Activated CD8-positive, alpha-beta memory T cell treated with anti-CD3 and anti-CD28 coated beads, Interleukin-2, amount 50 U/mL, for 4 hours (primary cell): Measurements from ENCODE around the gene RIC8A.
"Not testable (repeated sequence)": the region's sequence is repeated elsewhere in the genome, so short reads cannot be mapped to it uniquely, and the experiment has no call there.

Experiments
- DNase-seq: peaks from one replicate; pipeline ENCODE4 v3.0.0-alpha.2; 2020

Gene RIC8A

DNA sequence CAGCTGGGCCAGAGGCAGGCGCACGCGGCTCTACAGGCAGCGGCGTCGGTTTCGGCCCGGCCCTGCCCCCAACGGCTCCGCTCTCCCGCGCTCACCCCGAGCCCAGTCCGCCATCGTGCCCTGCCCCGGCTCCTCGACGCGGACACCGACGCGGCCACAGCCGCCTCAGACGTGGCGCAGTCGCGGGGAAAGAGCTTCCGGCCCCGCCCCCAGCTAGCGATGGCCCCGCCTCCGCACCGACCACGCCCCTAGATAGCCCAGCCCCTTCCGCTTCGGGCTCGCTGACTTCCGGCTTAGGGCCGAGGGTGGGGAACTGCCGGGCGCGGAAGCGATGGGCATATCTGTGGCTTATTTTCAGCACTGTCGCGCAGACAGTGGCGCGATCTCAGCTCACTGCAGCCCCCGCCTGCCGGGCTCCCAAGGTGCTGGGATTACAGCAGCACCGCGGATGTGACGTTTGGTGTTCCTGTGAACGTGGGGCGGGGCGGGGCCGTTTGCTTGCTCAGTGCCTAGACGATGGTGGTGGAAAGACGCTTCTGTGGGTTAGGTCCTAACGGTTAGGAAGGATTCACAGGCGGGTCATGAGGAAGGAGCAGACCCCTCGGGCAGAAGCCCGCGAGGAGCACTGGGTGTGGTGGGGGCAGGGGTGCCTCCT lies at the start of gene RIC8A, which contains the start of gene BET1L:
RIC8A (plus strand) TSS at position 501 of the 655 bp plus-strand sequence. CDS start 1,147 bp downstream, outside the sequence.
BET1L (minus strand) TSS at position 192 of the 655 bp plus-strand sequence; CDS start at position 114, 78 bp downstream.
- DNase-seq: peak; percentile 94

DNA sequence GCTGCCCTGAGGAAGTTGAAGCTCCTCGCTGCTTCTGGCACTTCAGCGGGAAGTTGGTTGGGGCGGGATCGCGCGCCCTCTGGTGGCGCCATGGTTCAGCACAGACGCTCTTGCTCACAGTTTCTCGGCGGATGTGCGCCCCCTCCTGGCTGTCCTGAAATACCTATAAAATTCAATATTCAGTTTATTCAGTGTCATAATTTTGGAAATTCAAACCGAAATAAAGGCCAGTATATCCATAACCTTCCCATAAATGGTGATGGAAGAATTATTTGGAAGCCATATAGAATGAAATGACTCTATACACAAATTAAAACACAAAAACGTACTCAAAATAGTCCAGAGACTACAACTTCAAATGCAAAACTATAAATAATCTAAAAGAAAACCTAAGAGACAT lies 27.3 kb upstream of the RIC8A start:
- not testable (repeated sequence) for DNase-seq

DNA sequence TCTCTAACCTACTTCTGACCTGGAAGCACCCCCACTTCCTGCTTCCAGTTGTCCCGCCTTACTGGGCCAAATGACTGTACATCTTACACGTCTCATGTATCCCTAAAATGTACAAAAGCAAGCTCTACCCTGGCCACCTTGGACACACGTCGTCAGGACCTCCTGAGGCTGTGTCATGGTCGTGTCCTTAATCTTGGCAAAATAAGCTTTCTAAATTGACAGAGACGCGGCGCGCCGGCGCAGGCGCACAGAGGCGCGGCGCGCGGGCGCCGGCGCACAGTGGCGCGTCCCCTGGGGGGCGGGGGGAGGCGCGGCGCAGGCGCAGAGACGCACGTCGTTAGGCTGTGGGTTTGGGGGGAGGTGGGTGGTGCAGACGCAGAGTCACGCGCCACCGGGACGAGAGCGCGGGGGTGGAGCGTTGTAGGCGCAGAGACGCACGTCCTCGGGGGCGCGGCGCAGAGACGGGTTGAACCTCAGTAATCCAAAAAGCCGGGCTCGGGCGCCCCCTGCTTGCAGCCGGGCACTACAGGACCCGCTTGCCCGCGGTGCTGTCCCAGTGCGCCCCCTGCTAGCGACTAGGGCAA lies 18.2 kb upstream of the RIC8A start:
- DNase-seq: peak; percentile 14

DNA sequence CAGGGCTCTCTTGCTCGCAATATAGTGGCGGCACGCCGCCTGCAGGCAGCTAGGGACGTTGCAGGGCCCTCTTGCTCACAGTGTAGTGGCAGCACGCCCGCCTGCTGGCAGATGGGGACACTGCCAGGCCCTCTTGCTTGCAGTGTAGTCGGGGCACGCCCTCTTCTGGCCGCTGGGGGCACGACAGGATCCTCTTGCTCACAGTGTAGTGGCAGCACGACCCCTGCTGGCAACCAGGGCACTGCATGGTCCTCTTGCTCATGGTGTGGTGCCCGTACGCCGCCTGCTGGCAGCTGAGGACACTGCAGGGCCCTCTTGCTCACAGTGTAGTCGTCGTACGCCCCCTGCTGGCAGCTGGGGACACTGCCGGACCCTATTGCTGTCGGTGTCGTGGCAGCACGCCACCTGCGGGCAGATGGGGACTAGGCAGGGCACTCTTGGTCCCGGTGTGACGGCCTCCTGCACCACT lies 17.6 kb upstream of the RIC8A start:
- peak; percentile 17 for DNase-seq

DNA sequence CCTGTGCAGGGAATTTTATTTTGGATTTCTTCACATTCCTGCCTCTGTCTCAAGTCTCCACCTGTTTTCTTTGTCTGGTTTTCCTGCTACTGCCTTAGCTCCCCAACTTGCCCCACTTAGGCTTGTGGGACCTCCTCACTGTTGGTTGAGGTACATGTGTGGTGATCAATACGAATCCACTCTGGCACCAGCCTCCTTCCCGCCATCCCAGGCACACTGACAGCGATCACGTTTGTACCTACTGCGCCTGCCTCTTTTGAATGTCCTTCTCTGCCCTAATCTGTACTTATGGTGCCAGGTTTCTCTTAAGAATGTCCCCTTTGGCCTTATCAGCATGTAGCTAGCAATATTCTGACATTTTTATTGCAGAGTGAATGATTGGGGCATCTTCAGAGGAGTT lies 17.0 kb upstream of the RIC8A start:
- not testable (repeated sequence) for DNase-seq

DNA sequence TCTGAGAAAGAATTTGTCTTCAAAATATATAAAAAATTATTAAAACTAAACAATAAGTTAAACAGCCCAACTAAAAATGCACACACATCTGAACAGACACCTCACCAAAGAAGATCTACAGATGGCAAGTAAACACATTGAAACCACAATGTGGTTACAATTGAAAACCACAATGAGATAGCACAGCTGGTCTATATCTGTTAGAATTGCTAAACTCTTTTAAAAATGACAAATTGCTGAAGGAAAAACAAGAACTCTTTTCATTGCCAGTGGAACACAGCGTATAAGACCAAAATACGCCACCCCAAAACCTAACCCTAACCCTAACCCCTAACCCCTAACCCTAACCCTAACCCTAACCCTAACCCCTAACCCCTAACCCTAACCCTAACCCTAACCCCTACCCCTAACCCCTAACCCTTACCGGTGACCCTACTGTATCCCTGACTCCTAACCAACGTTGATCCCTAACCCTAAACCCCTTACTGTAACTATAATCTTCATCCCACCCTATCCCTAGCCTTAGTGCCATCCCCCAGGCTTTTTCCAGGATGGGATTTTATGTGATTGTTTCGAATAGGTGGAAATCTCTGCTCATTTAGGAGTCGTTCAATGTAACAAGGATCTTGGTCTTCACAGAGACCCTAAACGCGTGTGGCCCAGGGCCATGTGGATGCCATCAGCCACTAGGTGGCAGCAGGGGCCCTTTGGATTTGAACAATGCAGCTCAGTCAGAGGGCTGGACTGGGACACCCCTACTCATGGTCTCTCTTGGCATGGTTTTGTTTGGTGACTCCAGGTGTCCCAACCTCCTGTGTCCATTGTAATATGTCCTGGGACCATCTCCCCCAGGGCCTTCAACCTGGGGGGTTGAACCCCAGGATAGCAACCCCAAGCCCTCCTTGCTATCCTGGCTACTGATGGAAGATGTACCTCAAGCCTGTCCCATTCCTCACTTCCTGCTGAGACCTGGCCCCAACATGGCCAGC lies 15.7 kb upstream of the RIC8A start:
- peak; percentile 70 for DNase-seq

DNA sequence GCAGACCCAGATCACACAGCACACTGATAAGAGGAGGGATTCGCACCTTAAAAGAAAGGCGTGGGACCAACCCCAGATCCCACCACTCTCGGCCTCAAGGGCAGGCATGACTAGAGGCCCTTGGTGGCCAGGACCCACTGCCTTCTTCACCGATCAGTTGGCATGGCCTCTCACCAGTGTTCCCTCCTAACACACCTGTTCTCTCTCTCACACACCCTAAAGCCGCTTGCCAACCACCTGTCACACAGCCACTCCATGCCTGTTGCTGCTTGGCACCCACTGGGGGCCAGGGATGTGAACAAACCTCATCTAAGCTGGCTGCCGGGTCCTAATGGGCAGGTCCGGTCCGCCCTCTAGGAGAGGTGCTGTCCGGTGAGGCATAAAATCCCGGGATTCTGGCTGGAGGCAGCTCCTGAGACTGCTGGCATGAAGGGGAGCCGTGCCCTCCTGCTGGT lies 14.8 kb upstream of the RIC8A start, which contains the start of gene SCGB1C1:
SCGB1C1 (plus strand) TSS at position 405 of the 455 bp plus-strand sequence; CDS start at position 427, 22 bp downstream.
- not testable (repeated sequence) for DNase-seq

DNA sequence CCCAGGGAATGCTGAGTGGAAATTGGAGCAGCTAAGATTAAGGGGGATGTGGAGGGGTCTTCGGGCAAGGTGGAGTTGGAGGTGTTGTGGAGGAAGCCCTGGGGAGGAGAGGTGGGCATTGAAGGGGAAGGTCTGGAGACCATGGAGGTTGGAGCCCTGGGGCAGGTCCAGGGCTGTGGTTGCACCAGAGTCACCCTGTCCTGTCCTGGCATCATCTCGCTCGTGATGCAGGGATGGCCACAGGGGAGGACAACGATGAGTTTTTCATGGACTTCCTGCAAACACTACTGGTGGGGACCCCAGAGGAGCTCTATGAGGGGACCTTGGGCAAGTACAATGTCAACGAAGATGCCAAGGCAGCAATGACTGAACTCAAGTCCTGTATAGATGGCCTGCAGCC lies 14.0 kb upstream of the RIC8A start:
- DNase-seq: not testable (repeated sequence)

DNA sequence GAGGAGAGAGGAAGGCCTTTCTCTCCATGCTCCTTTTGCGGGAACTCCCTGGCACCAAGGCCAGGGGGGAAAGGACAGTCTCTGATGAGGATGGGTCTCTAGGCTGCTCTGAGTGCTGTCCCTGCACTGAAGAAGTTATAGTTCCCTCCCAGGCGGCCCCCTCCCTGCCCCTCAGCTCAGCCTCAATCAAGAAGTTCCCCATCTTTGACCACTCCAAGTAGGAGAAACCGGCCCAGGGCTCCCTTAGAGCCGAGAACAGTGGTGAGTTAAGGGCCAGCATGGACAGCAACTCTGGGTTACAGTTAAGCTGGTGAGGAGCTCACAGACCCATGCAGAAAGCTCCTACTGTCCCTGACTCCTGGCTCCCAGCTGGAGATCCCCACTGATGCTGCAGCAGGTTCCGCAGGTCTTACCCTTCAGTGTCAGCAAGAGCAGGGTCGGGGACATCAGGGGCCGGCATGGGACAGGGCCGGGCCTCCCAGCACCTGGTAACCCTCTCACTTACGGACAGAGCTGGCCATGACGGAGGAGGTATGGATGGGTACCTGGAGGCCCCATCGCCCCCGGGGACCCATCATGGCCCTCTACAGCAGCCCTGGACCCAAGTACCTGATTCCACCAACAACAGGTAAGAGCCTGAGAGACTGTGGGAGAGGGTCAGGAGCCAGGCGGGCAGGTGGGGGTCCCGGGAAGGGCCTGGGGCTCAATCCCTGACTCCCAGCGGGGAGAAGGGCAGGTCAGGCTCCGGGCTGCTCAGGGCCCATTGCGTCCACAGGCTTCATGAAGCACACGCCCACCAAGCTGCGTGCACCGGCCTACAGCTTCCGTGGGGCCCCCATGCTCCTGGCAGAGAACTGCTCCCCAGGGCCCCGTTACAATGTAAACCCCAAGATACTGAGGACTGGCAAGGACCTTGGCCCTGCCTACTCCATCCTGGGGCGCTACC lies 10.4 kb upstream of the RIC8A start:
- DNase-seq: no peak

DNA sequence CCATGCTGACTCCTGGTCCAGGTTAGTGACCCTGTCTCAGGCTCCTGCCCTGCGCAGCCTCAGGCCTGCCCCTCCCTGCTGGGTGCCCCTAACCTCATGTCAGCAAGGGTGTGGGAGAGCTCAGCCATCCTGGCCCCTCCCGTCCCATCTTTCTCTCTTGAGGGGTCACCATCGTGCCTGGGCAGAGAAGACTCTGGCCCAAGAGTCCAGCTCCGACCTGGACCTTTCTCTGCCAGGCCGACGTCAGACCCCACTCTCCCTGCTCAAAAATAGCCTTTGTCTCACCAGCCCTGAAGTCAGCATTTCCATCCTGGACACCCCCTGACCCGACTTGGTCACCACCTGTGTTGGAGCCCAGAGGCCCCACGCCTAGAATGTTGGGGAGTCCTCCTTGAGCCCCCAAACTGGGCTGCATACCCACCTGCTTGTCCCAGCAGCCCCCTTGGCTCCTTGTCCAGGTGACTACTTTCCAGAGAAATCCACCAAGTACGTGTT lies 9.7 kb upstream of the RIC8A start:
- DNase-seq: peak; percentile 13

DNA sequence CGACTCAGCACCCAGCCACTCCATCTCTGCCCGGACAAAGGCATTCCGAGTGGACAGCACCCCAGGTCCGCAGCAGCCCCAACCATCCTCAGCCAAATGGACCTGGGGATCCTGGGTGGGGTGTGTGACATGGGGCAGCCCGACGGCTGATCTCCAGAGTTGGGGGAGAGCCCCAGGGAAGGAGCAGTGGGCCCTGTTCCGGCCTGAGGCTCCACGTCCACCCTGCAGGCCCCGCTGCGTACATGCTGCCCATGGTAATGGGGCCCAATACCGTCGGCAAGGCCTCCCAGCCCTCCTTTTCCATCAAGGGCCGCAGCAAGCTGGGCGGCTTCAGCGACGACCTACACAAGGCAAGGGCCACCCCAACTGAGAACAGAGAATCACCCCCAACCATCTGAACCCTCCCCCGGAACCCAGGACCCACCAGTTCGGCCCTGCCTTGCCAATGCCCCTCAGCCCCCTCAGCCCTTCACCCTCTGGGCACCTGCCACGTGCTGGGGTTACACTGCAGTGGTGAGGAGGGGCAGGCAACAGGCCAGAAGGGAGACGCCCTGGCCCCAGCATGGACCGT lies 9.2 kb upstream of the RIC8A start:
- no peak for DNase-seq

DNA sequence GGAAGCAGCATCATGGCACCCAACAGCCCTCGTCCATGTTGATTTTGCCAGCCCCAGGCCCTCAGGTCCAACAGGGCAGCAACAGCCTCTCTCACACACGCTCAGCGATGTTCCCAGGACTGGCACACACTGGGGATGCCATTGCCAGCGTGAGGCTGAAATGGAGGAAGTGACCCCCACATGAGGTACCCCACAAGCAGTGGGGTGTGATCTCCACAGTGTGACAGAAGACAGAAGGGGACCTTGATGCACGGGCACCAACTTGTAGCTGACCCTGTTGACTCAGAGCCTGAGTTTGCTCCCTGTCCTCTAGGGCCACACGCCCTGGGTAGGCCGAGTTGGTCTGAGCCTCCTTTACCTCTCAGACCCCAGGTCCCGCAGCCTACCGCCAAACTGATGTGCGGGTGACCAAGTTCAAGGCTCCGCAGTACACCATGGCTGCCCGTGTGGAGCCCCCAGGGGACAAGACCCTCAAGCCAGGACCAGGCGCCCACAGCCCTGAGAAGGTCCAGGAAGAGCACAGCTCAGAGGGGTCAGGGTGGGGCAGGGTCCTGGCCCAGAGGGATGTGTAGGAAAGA lies 8.4 kb upstream of the RIC8A start:
- peak; percentile 13 for DNase-seq

DNA sequence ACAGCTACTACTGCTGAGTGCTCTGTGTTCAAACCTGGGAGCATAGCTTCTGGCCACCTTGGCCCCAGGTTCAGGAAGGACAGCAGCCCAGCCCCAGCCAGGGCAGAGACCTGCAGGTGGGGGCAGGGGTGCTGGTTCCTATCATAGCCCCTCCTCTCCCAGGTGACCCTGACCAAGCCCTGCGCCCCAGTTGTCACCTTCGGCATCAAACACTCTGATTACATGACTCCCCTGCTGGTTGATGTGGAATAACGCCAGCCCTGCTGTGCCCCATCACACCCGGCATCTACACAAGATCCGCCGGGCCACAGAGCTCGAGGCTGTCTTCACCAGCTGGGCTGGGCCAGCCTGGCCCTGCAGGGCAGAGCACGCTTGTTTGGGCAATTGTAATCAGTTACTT lies 7.7 kb upstream of the RIC8A start:
- peak; percentile 14 for DNase-seq

DNA sequence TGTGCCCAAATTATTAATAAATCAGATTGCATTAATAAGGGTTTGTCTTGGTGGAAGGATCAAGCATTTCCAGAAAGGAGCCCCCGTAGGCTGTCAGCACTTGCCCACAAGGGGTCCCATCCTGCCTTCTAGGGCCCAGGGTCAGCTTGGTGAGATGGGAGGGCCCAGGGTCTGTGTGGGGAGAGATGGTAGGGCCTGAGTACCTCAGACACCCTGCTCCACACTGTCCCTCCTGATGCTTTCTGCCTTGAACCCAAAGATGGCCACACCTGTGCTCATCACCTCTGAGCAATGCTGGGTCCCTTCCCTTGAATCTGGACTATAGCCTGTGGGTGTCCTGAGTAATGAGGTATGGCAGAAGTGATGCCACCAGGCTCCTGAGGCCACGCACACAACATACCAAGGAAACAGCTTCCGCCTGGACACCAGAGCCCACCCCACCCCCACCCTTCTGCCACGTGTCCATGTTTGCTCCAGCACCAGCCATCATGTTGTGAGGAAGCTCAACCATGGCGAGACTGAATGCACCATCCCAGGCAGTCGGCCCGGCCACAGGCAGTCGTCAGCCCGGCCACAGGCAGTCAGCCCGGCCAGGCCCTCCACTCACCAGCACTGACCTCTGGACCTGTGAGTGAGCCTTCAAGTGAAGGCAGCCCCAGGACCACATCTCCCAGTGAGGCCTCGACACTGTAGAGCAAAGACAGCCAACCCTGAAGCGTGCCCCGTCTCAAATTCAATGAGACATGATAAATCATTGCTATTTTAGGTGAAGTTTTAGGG lies 7.1 kb upstream of the RIC8A start:
- peak; percentile 14 for DNase-seq

DNA sequence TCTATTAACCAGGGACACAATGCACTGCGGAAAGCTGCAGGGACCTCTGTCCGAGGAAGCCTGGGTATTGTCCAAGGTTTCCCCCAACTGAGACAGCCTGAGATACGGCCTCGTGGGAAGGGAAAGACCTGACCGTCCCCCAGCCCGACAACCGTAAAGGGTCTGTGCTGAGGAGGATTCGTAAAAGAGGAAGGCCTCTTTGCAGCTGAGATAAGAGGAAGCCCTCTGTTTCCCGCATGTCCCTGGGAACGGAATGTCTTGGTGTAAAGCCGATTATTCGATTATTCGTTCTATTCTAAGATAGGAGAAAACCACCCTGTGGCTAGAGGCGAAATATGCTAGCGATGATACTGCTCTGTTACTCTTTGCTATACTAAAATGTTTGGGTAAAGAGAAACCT lies 5.5 kb upstream of the RIC8A start:
- no peak for DNase-seq

DNA sequence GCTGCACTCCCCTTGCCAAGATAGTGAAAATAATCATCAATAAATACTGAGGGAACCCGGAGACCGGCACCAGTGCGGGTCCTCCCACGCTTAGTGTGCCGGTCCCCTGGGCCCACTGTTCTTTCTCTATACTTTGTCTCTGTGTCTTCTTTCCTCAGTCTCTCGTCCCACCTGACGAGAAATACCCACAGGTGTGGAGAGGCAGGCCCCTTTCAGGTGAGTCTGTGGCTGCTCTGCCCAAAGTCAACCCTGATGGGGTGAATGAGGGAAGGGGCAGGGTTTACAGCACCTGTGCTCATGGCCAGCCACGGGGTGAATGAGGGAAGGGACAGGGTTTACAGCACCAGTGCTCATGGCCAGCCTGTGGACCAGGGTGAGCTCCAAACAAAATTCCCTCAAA lies 5.0 kb upstream of the RIC8A start:
- DNase-seq: peak; percentile 13

DNA sequence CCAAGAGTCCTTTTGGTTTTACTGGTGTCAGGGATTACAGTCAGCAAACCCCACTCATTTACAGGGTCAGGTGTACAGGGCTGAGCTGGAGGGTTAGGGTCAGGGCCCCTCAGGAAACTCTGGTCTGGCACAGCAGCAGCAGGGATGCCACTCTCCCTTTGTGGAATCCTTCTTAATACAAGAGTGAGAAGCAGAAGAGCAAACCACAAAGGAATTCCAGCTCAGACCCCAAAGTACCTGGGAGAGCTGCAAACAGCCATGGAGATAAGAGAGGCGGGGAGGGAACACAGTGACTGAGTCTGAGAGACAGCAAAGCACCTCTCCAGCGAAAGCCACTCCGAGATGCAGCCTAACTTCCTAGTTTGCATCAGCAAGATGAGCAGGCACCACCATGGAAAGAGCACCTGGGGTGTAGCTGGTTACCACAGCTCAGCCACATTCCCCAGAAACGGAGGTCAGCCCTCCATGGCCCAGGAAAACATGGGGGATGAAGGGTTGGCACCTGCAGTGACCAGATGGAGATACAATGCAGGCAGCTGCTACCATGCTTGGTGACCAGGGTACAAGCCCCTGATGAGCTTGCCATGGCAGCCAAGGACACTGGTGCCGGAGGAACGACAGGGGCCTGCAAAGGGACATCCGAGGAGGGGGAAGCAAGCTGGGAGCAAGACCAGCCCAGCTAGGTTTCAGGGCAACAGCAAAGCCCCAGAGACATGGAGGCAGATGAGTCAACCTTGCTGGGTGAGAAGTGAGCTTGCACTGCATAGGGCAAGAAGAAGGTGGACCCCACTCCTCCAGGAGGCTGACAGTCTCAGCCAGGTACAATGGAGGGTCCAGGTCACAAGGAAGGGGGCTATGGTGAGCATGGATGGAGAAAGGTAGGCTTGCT lies 4.2 kb upstream of the RIC8A start:
- DNase-seq: peak; percentile 9

DNA sequence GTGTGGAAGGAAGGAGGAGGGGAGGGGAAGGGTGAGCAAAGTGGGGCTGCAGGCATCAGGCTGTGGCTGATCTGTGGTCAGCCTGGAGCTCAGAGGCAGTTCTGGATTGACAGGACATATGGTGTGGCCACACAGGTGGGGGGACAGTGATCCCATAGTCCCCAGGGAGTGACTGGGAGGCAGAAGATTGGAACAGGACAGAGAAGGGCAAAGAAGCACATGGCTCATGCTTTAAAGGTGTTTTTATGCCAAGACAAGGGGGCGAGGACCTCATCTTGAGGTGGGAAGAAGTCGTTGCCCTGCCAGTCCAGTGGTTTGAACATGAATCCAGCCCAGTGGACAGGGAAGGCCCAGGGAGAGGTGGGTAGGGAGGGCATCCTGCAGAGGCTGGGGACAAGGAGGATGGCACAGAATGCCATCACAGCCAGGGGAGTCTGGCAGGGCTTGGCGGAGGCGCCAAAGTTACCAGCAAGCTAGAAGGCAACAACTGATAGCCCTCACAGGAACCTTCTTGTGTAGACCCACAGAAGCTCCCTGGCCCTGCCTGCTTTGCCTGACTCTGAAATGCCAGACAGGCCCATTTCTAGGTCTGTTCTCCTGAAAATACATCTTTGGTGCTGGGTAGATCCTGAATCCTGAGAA lies 3.4 kb upstream of the RIC8A start:
- peak; percentile 13 for DNase-seq
